HS-27A (cell line): ENCODE results near the gene PPM1H.
"Not testable (repeated sequence)": the region's sequence is repeated elsewhere in the genome, so short reads cannot be mapped to it uniquely, and the experiment has no call there.

Source experiments
- DNase-seq: peaks from one replicate; pipeline ENCODE4 v3.0.0-alpha.2; 2012; ENCODE audit warnings: low read depth, missing footprints

The PPM1H gene

DNA sequence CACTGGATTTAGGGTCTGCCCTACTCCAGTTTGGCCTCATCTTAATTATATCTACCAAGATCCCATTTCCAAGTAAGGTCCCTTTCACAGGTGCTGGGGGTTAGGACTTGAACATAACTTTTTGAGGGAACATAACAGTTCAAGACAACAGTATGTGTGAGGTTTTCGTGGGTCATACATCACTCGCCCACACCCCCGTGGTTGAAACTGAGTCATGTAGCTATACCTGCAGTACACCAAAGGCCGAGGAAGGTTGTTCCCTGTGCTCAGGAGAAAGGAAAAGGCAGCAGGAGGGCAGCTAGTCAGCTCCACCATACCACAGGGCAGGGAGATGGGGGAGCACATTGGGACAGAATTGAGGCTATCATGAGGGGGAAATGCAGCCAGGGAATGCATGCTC is 167.0 kb downstream of the PPM1H start:
- no peak for DNase-seq

DNA sequence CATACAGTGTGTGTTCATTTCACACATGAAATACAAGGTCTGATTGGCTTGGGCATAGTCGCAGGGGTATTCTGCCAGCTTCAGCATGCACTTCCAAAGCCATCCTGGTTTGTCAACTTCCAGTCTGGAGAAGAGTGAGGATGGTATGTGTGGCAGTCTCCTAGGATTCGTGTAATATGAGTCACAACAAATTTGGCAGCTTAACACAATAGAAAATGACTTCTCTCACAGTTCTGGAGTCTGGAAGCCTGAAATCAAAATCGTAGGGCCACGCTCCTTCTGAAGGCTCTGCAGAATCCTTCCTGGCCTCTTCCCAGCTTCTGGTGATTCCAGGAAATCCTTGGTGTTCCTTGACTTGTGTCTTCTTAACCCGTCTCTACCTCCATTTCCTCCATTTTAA is 167.5 kb downstream of the PPM1H start:
- peak; percentile 40 for DNase-seq

DNA sequence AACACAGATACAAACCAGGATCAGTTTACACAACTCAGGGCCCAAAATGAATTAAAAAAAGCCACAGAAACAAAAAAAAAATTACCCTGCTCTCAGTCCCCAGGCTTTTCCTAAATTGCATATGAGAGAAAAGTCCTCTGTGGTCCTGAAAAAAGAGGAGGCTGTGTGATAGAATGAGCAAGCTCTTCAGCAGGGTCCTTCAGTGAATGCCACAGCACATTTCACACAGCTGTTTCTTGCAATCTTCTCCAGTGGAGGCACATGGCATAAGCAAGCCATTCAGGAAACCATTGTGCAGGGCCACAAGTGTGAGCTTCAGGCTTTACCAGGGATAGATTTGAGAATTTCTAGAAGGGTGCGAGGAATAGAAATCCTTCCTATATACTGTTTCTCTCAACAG is 168.5 kb downstream of the PPM1H start:
- no peak for DNase-seq

DNA sequence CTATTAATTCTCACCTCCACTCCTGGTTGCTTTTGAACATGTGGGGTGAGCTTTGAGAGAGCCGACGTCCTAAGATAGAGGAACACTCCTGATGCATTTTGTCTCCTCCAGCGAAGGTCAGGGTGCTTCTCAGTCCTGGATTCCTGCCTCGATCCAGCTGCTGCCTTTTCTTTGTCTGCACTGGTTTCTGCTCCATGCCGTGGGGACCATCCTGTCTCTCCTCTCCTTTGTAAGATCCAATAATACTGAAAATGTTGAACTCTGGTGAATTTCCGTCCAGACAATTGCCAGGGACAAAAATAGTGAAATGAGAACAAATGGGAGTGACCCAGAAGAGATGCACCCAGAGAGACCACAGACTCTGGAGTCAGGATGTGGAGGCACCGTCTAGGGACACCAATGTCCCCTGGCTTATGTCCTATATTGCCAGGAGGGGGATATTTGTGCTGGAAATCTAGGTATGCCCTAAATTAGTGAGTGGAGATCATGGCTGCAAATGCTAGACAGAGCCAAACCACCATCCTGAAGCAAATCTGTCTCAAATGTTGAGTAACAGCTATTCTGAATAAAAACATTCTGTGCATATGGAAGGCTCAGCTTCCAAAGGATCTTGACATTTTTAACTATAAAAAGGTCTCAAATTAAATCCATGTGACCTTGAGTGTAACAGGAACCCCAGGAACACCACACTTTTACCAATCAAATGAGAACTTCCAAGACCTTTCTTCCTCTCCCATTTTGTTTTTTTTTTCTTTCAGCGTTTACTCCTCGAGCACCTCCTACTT is 170.9 kb downstream of the PPM1H start:
- DNase-seq = no peak

DNA sequence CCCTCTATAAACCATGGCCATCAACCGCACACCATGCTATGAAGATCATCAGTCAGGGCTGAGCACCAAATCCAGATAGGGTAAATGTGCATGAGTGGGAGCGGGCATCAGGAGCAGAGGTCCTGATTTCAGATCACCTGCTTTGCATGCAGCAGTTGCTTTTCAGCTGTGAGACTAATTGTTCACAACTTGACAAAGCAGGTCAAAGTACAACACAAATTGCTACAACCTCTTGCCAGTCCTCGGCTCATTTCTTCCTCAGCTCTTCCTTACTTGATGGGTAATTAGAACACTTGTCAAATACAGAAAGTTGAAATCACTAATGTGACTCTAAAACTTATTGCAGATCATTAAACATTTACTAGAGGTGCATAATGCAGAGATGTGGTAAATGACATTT is 171.6 kb downstream of the PPM1H start:
- no peak for DNase-seq

DNA sequence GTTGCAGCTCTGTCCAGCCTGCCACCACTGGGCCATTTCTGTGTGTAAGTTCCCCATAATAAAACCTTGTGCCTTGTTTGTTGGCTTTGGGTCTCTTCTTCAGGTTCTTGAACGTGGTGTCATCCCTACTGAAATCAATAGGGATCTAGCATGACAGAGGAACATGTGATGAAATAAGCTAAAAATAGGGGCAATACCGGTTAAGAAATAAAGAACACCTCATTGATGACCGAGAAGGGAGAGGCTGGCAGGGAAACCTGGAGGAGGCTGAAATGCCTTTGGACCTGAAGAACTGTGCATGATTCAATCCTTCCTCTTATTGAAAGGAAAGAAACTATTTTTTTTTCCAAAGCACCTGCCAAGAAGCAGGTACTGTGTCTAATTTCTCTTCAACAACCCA is 172.3 kb downstream of the PPM1H start:
- DNase-seq = no peak

DNA sequence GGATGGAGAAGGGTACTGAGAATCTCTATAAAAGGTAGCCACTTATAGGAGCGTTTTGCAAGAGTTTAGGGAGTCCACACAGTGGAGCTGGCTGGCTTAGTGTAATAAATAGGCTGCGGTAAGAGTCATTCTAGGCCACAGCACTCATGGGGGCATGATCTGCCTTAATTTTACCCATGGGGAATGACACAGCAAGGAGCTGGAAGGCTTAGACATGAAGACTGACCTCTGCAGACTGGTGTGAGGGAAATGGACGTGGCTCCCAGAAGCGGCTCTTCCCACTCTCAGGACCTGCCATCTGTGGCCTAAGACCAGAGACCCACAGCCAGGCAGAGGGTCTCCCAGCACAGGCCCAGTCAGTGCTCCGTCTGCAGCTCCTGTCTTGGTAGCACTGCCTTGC is 173.3 kb downstream of the PPM1H start:
- DNase-seq = no peak

DNA sequence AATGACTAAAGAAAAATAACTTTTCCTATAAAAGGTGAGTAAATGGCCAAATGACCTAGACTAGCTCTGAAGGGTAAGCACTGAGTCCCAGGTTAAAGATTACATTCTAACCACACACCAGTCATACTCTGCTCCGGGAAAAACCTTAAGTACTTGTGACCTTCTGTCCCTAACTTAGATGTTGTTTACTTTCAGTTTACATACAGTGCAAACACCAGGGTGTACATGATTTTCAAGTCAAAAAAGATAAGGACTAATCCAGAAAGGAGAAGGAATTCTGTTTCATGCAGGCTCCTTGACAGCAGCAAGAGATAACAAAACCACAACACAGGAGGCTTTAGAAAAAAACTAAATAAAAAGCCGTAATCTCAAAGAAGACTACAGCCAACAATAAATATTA is 174.2 kb downstream of the PPM1H start:
- DNase-seq = no peak

DNA sequence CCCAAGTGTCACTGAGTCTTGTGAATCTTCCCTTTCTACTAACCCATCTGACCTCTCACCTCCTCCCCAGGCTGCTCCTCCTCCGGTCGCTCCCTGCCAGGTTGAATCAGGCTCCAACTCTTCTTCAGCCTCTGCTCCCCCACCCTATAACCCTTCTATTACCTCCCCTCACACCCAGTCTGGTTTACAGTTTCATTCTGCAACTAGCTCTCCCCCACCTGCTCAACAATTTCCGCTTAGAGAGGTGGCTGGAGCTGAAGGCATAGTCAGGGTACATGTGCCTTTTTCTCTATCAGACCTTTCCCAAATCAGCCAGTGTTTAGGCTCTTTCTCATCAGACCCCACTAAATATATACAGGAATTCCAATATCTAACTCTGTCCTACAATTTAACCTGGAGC is 174.6 kb downstream of the PPM1H start:
- not testable (repeated sequence) for DNase-seq

DNA sequence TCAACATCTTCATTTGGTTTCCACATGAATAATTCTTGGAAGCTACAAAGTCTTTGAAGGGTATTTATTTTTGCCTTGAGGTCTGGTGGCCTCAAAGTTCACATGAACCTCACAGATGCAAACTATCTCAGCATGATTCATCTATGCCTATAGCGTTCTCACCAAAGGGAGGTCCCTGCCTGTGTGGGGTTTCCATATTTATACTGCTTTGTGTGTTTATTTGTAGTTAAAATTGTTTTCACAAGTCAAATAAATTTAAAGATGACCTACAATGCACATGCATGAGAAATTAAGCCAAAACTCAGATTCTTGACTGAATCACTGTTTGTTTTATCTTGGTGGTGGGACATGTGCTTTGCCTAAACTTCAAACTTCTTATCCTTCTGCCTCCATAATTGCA is 176.7 kb downstream of the PPM1H start:
- no peak for DNase-seq

DNA sequence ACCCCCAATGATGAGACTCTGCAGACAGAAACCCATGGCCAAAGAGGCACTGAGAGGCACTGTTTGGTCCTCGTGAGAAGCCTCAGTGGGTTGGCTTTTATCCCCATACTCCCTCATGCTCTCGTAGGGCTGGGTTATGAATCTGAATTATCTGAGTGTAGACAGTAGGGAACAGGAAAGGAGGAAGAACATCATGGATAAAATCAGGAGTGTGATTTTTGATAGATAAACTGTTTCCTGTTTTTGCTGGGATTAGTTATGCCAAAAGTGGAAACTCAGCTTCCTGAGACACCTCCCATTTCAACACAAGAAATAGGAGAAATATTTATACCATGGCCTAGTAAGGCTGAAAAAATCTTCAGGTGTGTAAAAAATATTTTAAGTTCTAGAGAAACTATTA is 177.9 kb downstream of the PPM1H start:
- DNase-seq = no peak

DNA sequence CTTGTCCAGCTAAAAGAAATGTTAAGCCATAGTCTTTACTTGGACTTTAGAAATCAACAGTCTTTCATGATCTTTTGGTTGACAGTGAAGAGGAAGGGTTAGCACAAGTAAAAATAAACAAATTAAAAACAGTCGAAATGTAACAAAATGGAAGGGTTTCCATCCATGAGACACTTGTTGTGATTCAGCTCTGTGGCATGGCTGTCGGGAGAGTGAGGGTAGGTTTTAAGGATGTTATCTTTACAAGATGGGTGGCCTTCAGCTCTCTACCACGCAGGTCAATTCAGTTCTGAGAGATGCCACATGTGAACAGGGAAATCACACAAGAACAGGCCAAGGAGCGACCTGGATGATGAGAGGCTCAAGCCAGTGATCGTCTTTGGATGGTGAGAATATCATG is 180.2 kb downstream of the PPM1H start:
- DNase-seq = no peak

DNA sequence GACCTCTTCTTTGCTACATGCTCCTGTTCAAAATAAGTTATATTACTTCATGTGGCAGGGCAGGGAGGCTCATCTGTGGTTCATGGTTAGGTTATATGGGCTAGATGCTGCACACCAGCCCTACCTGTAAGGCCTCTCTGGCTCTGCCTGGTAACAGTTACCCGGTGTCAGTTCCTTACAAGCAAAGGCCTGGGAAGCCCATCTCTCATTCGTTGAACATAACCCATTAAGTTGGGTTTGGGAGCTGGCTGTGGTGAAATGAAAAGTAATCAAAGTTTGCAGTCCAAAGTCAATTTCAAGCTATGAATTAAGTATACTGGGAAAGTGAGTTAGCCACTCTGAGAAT is 183.2 kb downstream of the PPM1H start:
- DNase-seq = no peak

DNA sequence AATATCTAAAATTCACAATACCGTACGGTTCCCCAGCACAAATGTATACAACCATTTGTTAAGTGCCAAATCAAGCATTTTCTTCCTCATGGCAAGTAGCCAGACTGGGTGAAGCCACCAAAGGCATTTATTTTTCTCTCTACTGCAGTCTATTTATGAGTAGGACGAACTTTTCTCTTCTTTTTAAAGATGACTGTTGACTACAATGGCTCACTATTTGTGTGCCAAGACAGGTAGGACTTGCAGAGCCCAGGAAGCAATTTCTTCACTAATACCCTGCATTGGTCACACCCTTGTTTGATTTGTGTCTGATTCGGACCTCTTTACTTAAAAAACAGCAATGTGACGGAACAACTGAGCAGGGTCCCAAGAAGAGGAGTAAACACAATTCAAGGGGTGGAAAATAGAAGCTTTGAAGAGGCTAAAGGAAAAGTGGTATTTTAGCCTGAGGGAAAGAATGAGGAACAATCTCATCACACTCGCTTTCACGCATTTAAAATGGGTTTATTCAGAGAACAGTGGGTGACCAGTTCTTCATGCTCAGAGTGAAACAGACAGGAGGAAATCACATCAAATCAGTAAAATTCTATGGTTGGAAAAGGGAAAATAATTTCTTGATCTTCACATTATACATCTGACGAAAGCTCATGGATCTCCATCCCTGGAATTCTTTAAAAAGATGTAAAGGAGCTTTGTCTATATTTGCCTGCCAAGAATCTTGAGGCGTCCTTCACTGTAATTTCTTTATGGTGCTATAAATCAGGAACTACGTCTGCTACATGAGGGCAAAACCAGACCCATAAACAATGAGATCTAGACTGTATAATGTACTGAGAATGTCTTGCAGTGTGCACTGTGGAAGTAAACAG is 183.8 kb downstream of the PPM1H start:
- no peak for DNase-seq

DNA sequence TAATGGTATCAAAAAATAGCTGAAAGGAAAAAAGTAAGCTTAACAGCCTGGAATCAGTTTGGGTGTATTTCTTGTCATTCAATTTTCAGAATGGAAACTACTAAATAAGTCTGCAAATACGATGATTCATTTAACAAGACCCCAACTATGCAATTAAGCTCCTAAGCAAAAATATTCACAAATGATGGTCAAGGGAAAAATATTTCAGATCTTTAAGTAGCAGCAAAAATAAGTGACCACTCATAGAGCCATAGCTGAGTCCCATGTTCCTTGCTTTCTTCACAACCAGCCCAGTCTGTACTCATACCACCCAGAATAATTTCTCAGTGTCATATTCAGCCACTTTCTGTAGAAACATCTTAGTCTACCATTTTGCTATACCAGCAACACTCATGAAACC is 185.4 kb downstream of the PPM1H start:
- no peak for DNase-seq

DNA sequence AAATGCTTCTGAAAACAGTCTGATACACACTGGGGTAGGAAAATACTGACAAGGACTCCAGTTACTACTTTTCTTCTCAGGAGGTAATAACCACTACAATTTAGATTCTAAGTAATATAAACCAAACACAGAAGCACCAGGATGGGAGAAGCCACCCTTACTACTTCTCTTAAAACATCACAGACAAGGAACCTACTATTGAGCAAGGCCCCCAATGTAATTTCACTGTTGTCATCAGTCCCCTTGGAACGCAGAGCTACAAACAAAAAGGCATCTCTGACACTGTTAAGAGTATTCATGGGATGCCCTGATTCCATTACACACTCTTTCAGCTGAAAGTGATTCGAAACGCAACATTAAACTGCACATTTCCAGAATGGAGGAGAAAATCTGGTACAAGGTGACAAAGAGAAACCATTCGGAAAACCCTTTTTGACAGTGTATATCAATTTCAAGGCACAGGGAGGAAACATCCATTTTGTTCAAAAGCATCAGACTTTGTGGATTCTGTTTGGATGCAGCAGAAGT is 185.9 kb downstream of the PPM1H start:
- DNase-seq = no peak

DNA sequence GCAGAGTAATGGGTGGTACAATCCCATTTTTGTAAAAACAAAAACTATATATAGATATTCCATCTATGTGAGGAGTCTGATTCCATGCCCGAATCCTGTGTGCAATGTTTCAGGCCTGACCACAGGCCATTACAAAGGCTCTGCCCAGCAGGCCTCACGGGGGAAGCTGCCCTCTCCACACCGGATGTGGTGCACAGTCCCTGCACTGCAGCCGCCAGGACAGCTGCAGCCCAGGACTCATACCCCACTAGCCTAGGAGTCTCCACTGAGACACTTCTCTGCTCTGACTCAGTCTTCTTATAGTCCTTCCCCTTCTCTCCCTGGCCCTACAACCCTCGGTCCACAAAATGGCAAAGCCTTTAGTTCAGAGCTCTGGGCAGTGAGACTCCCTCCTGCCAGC is 190.4 kb downstream of the PPM1H start:
- peak; percentile 74 for DNase-seq

DNA sequence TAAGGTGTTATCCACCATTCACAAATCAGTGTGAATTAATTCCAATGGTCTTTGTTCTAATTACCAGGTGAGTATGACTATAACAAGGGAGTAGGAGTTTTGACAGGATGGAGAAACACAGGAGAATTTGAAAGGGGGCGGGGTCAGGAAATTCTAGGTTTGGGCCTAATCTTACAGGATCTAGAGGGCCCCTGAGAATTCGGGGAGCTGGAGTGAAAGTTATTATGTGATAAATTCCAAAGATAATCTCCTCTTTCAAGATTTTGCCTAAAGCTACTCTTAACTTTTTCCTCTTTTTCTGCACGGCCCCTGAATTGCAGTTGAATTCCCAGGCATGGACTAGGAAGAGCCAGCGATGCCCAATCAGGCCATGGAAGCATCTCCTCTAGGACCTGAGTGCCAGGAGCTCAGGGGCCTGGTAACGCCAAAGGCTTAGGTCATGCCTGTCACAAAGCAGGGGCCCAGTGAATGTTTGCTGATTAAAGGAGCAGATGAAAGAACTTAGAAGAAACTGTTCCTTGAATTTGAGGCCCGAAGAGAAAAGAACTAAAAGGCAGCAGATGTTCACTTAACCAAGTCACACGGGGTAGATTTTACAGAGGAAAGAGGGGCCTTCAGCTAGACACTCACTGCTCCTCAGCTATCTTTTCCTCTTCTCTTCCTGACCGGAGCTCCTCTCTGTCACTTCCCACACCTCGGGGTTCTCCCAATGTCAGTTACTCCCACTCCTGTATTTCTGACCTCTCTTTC is 195.5 kb downstream of the PPM1H start:
- DNase-seq = no peak

DNA sequence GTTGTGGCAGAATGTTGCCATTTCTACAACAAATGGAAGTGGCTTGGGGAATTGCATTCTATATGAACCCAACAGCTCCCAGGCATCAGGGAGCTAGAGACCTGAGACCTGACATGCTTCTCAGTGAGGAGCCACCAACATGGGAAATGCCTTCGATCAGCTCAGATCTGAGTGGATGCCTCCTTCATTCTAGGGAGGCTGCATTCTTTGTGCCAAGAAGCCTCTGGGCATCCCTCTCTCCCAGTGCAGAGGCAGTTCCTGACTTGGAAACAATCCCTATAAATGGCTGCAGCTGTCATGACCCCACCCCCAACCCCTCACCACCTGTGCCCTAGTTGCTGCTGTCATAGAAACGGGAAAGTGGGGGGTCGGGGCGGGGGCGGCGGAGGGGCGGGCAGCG is 196.3 kb downstream of the PPM1H start:
- DNase-seq = no peak

DNA sequence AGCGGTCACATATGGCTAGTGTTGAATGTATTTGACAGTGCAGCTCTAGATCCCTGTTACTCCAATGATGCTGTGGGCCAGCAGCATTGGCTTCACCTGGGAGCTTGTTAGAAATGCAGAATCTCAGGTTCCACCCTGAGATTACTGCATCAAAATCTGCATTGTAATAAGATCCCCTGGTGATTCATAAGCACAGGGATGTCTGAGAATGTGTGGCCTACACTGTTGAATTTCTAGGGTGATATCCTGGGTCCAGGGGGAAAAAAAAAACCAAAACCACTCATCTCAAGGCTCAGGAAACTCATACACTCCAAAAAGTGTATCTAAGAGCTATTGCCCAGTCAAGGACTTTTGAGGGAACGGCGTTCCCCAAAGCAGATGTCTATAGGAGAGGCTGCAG is 196.8 kb downstream of the PPM1H start:
- no peak for DNase-seq

DNA sequence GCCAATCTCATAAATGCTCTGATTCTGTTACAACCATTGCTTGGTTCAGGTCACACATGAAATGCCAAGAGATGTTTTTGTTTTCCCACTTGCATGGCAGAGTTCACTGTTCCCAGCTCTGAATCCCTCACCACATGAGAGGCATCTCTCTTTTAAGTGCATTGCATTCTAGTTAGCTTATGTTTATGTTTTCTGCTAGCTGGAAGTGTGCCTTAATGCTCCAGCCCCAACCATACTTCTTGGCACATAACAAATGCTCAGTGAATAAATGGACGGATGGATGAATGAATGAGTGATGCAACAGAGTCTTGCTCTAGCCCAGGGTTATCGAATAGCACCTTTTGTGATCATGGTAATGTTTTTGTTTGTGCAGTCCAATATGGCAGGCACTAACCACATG is 197.3 kb downstream of the PPM1H start:
- no peak for DNase-seq

DNA sequence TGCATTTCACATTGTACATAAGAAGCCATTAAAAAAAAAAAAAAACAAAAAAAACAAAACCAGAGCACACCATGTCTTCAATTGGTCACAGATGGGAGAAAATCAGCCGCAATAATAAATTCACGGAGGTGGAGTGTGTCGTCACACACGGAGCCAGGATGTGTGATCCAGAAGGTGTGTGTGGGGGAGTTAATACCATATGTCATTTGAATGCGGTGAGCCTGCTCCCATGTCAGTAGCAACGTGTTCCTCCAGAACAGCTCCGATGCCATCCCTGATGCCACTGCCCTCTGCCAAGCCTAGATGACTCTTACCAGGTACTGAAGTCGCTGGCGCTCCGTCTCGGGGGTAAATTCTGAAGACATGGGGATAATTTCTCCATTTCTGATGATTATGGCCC is 197.8 kb downstream of the PPM1H start:
- no peak for DNase-seq

DNA sequence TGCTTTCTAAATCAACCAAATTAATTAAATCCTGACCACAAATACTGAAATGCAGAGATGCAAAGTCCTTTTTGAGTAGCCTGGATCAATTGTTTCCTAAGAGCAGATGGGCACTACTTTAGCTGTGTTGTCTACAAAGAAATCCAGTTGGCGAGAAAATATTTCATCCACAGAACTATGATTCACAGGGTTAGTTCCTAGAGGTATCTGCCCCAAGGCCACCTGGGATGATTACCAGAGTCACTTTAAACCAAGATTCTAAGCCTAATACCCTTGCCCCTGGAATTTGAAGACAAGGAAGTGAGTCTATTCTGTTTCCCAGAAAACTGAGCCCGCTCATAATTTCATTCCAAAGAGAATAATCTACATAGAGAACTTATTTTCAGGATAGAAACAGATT is 198.4 kb downstream of the PPM1H start:
- no peak for DNase-seq
